ENCODE data around the gene STK10. TPM values are rescaled to one million over a fixed set of nuclear protein-coding genes. Genes with fewer than 3 reads are reported as not detected.
"Not testable (repeated sequence)": the region's sequence is repeated elsewhere in the genome, so short reads cannot be mapped to it uniquely, and the experiment has no call there.

The STK10 gene
- total and polyA plus RNA-seq, 2 donors (not counting 1 experiment from before 2014, with no cell fraction given), result 97.9 to 253 TPM

DNA sequence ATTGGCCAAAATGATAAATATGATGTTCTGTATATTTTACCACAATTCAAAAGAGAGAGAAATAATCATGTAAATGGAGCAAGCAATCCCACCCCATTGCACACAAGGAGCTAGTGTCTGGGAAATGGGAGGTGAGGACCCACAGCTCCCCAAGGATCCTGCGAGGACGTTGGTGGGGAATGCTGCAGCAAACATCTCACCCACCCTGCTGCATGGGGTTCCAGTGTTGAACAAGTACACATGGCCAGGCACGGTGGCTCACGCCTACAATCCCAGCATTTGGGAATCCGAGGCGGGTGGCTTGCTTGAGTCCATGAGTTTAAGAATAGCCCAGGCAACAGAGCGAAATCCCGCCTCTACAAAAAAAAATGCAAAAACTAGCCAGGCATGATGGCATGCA lies 29.0 kb downstream of the STK10 start:
- intact Hi-C loops (cut with micrococcal nuclease), result no loop called here
- H3K4me2 ChIP-seq (replicated peaks; ENCODE audit: low read depth, low read length, poor library complexity, severe bottlenecking), result peak overlapping the region; percentile 32
- H3K4me3 ChIP-seq (ENCODE audit: control extremely low read depth in 1 of 5, extremely low read depth in 1 of 5, insufficient read depth in 1 of 5, low read depth in 2 of 5, low read length in 4 of 5), result no peak overlapping the region
- Mint-ChIP-seq H3K4me1 (peaks cover 73% of the 10 kb centered on the region), H3K9me3 (ENCODE audit: insufficient read depth) (no peaks in the 10 kb centered on the region), H3K27me3 (no peaks in the 10 kb centered on the region), H3K27ac (peak overlapping the region; percentile 28), H3K4me3 (peak overlapping the region; percentile 50)
- peak overlapping the region in 1 of 2 donors; percentile 34 for H3K27ac ChIP-seq (ENCODE audit: low read length in 2 of 2)
- 85% methylated on average over 8 of the region's 8 CpGs for WGBS (ENCODE audit: insufficient coverage)
- no peak for DNase-seq
- no peak overlapping the region for H2AFZ ChIP-seq (ENCODE audit: insufficient read depth, low read depth, low read length, poor library complexity, severe bottlenecking)
- H3K9ac ChIP-seq (ENCODE audit: low read length), result no peak overlapping the region
- POLR2A ChIA-PET, result no interaction called here
- peaks cover 89% of the 10 kb centered on the region for H4K20me1 ChIP-seq (ENCODE audit: control insufficient read depth, insufficient read depth, low read length, poor library complexity, severe bottlenecking)
- no peaks in the 10 kb centered on the region for H3K27me3 ChIP-seq (replicated peaks in 1 of 4; ENCODE audit: control extremely low read depth in 1 of 4, control insufficient read depth in 3 of 4, insufficient read depth in 4 of 4, low read length in 3 of 4)
- H3K9me3 ChIP-seq (ENCODE audit: control extremely low read depth in 1 of 3, control insufficient read depth in 2 of 3, insufficient read depth in 1 of 3, low read length in 2 of 3), result no peaks in the 10 kb centered on the region
- no peak for TF ChIP-seq EZH2 (IDR thresholded peaks at IDR 0.05; ENCODE audit: borderline replicate concordance, insufficient read depth, low read depth, low read length, poor library complexity, severe bottlenecking)
- TF ChIP-seq, protein P1, sequence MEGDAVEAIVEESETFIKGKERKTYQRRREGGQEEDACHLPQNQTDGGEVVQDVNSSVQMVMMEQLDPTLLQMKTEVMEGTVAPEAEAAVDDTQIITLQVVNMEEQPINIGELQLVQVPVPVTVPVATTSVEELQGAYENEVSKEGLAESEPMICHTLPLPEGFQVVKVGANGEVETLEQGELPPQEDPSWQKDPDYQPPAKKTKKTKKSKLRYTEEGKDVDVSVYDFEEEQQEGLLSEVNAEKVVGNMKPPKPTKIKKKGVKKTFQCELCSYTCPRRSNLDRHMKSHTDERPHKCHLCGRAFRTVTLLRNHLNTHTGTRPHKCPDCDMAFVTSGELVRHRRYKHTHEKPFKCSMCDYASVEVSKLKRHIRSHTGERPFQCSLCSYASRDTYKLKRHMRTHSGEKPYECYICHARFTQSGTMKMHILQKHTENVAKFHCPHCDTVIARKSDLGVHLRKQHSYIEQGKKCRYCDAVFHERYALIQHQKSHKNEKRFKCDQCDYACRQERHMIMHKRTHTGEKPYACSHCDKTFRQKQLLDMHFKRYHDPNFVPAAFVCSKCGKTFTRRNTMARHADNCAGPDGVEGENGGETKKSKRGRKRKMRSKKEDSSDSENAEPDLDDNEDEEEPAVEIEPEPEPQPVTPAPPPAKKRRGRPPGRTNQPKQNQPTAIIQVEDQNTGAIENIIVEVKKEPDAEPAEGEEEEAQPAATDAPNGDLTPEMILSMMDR (IDR thresholded peaks at IDR 0.05), result no peak
- peaks cover 97% of the 10 kb centered on the region for H3K79me2 ChIP-seq (ENCODE audit: control insufficient read depth, insufficient read depth, low read length)
- CTCF ChIA-PET, result interaction anchor here (1.0 to 1.9 kb wide), 2 partner anchors 16 to 30 kb away, joined by 3 to 5 read pairs; partner anchors contain the start of gene STK10
- H3K4me1 ChIP-seq (ENCODE audit: control insufficient read depth in 2 of 2, insufficient read depth in 2 of 2, low read length in 2 of 2), result peaks cover 38 to 62% of the 10 kb centered on the region in 2 donors
- ATAC-seq (ENCODE audit: low read depth), result no peak
- H3K36me3 ChIP-seq (replicated peaks in 1 of 2; ENCODE audit: control extremely low read depth in 1 of 2, control insufficient read depth in 1 of 2, extremely low read depth in 1 of 2, insufficient read depth in 2 of 2, low read length in 1 of 2), result peaks cover 0 to 54% of the 10 kb centered on the region in 2 experiments

- peaks cover 0 to 63% of the 10 kb centered on the region in 2 experiments for H3K36me3 ChIP-seq (replicated peaks in 1 of 2; ENCODE audit: control extremely low read depth in 1 of 2, control insufficient read depth in 1 of 2, extremely low read depth in 1 of 2, insufficient read depth in 2 of 2, low read length in 1 of 2)
- H3K4me2 ChIP-seq (replicated peaks; ENCODE audit: low read depth, low read length, poor library complexity, severe bottlenecking), result peak overlapping the region; percentile 49
- ChIA-PET CTCF (interaction anchor here (0.6 to 1.8 kb wide), 6 partner anchors 16 to 137 kb away, joined by 3 to 5 read pairs (median 3); no protein-coding TSS in a partner anchor), POLR2A (interaction anchor here (1.1 kb wide), 1 partner anchor 18 kb away, joined by 3 read pairs; no protein-coding TSS in a partner anchor)
- Mint-ChIP-seq H3K27me3 (no peaks in the 10 kb centered on the region), H3K4me1 (peaks cover 81% of the 10 kb centered on the region), H3K27ac (peak overlapping the region; percentile 82), H3K9me3 (ENCODE audit: insufficient read depth) (no peaks in the 10 kb centered on the region), H3K4me3 (peak overlapping the region; percentile 52)
- H3K4me1 ChIP-seq (ENCODE audit: control insufficient read depth in 2 of 2, insufficient read depth in 2 of 2, low read length in 2 of 2), result peaks cover 48 to 66% of the 10 kb centered on the region in 2 donors
- H3K27ac ChIP-seq (ENCODE audit: low read length in 2 of 2), result peak overlapping the region in 1 of 2 donors; percentile 50
- TF ChIP-seq EZH2 (IDR thresholded peaks at IDR 0.05; ENCODE audit: borderline replicate concordance, insufficient read depth, low read depth, low read length, poor library complexity, severe bottlenecking), result no peak
- TF ChIP-seq, protein P1 (IDR thresholded peaks at IDR 0.05), result no peak
- no peak overlapping the region for H3K4me3 ChIP-seq (ENCODE audit: control extremely low read depth in 1 of 5, extremely low read depth in 1 of 5, insufficient read depth in 1 of 5, low read depth in 2 of 5, low read length in 4 of 5)
- H3K9ac ChIP-seq (ENCODE audit: low read length), result peak overlapping the region; percentile 21
- DNase-seq (no peak), ATAC-seq (ENCODE audit: low read depth) (no peak)
- peaks cover 95% of the 10 kb centered on the region for H3K79me2 ChIP-seq (ENCODE audit: control insufficient read depth, insufficient read depth, low read length)
- no peak overlapping the region for H2AFZ ChIP-seq (ENCODE audit: insufficient read depth, low read depth, low read length, poor library complexity, severe bottlenecking)
- 97% methylated on average over 10 of the region's 13 CpGs for WGBS (ENCODE audit: insufficient coverage)
- no peaks in the 10 kb centered on the region for H3K9me3 ChIP-seq (ENCODE audit: control extremely low read depth in 1 of 3, control insufficient read depth in 2 of 3, insufficient read depth in 1 of 3, low read length in 2 of 3)
- intact Hi-C loops (cut with micrococcal nuclease), result no loop called here
- H3K27me3 ChIP-seq (replicated peaks in 1 of 4; ENCODE audit: control extremely low read depth in 1 of 4, control insufficient read depth in 3 of 4, insufficient read depth in 4 of 4, low read length in 3 of 4), result no peaks in the 10 kb centered on the region
- H4K20me1 ChIP-seq (ENCODE audit: control insufficient read depth, insufficient read depth, low read length, poor library complexity, severe bottlenecking), result peaks cover 89% of the 10 kb centered on the region
Observed at GRCh38 chr5:172156541-172156994, 31.5 kb downstream of the STK10 start.

DNA sequence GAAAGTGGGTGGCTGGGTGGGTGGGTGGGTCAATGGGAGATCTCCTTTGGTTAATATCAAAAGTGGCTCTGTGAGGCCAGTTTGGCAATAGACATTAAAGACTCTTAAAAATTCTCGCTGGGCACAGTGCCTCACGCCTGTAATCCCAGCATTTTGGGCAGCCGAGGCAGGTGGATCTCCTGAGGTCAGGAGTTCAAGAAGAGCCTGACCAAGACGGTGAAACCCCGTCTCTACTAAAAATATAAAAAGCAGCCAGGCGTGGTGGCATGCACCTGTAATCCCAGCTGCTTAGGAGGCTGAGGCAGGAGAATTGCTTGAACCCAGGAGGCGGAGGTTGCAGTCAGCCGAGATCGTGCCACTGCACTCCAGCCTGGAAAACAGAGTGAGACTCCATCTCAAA lies 32.9 kb downstream of the STK10 start:
- not testable (repeated sequence) for H3K9me3 ChIP-seq (ENCODE audit: control extremely low read depth in 1 of 3, control insufficient read depth in 2 of 3, insufficient read depth in 1 of 3, low read length in 2 of 3)
- CTCF ChIA-PET, result interaction anchor here (1.8 to 1.9 kb wide), 2 partner anchors 18 to 33 kb away, joined by 5 to 7 read pairs; partner anchors contain the start of gene STK10

More for the DNA sequence above, 32.9 kb downstream of the STK10 start:
- Histone ChIP-seq H4K20me1 (ENCODE audit: control insufficient read depth, insufficient read depth, low read length, poor library complexity, severe bottlenecking) (peaks cover 88% of the 10 kb centered on the region), H3K4me1 (ENCODE audit: control insufficient read depth in 2 of 2, insufficient read depth in 2 of 2, low read length in 2 of 2) (peaks cover 51 to 70% of the 10 kb centered on the region in 2 donors), H3K36me3 (replicated peaks in 1 of 2; ENCODE audit: control extremely low read depth in 1 of 2, control insufficient read depth in 1 of 2, extremely low read depth in 1 of 2, insufficient read depth in 2 of 2, low read length in 1 of 2) (peaks cover 0 to 66% of the 10 kb centered on the region in 2 experiments), H3K79me2 (ENCODE audit: control insufficient read depth, insufficient read depth, low read length) (peaks cover 93% of the 10 kb centered on the region)
- POLR2A ChIA-PET; H2AFZ ChIP-seq (ENCODE audit: insufficient read depth, low read depth, low read length, poor library complexity, severe bottlenecking); H3K27ac ChIP-seq (ENCODE audit: low read length in 2 of 2); H3K27me3 Mint-ChIP-seq; ATAC-seq (ENCODE audit: low read depth); intact Hi-C loops (cut with micrococcal nuclease); DNase-seq; H3K9me3 Mint-ChIP-seq (ENCODE audit: insufficient read depth); H3K9ac ChIP-seq (ENCODE audit: low read length); H3K4me3 ChIP-seq (ENCODE audit: control extremely low read depth in 1 of 5, extremely low read depth in 1 of 5, insufficient read depth in 1 of 5, low read depth in 2 of 5, low read length in 4 of 5); H3K27me3 ChIP-seq (replicated peaks in 1 of 4; ENCODE audit: control extremely low read depth in 1 of 4, control insufficient read depth in 3 of 4, insufficient read depth in 4 of 4, low read length in 3 of 4); H3K4me2 ChIP-seq (replicated peaks; ENCODE audit: low read depth, low read length, poor library complexity, severe bottlenecking): not testable (repeated sequence)
- Mint-ChIP-seq H3K4me3 (peak overlapping the region; percentile 33), H3K4me1 (peaks cover 83% of the 10 kb centered on the region), H3K27ac (peak overlapping the region; percentile 37)
- WGBS (ENCODE audit: insufficient coverage), result 82% methylated on average over 3 of the region's 9 CpGs
